DMS79 treated with DMSO at 0.1 percent for 48 hours (cell line): ENCODE measurements around the gene DMRTA2.

Experiments
- DNase-seq: peaks from one replicate; lab custom pipeline; 2025; lab: John Stamatoyannopoulos, UW

DMRTA2 gene

GRCh38 chr1:50422946-50423669, at the start of gene DMRTA2:
Gene DMRTA2 (minus strand): TSS chr1:50423443. CDS start chr1:50421536, 1,907 bp downstream.
- DNase-seq: peak; percentile 89

- no peak for DNase-seq
Measured at GRCh38 chr1:50471967-50472366, 48.7 kb upstream of the DMRTA2 start.

- no peak for DNase-seq
Measured at GRCh38 chr1:50462964-50463363, 39.7 kb upstream of the DMRTA2 start.

GRCh38 chr1:50458507-50458906, 35.3 kb upstream of the DMRTA2 start:
- DNase-seq: no peak

- no peak for DNase-seq
Measured at GRCh38 chr1:50454911-50455310, 31.7 kb upstream of the DMRTA2 start.

- no peak for DNase-seq
Measured at GRCh38 chr1:50453266-50453665, 30.0 kb upstream of the DMRTA2 start.

GRCh38 chr1:50452700-50453099, 29.5 kb upstream of the DMRTA2 start:
- no peak for DNase-seq

GRCh38 chr1:50450861-50451653, 27.8 kb upstream of the DMRTA2 start:
- no peak for DNase-seq

- no peak for DNase-seq
Measured at GRCh38 chr1:50447961-50448360, 24.7 kb upstream of the DMRTA2 start.

- DNase-seq: no peak
Measured at GRCh38 chr1:50441183-50441582, 17.9 kb upstream of the DMRTA2 start.

GRCh38 chr1:50438945-50439344, 15.7 kb upstream of the DMRTA2 start:
- no peak for DNase-seq

GRCh38 chr1:50436489-50436888, 13.2 kb upstream of the DMRTA2 start:
- DNase-seq: no peak

GRCh38 chr1:50430010-50430405, 6.8 kb upstream of the DMRTA2 start:
- no peak for DNase-seq

- no peak for DNase-seq
Measured at GRCh38 chr1:50427818-50428779, 4.9 kb upstream of the DMRTA2 start.

GRCh38 chr1:50427086-50427817, 4.0 kb upstream of the DMRTA2 start:
- no peak for DNase-seq

GRCh38 chr1:50426702-50427085, 3.5 kb upstream of the DMRTA2 start:
- no peak for DNase-seq

- no peak for DNase-seq
Measured at GRCh38 chr1:50426108-50426700, 3.0 kb upstream of the DMRTA2 start.

GRCh38 chr1:50425376-50426107, 2.3 kb upstream of the DMRTA2 start:
- no peak for DNase-seq

GRCh38 chr1:50424884-50425375, 1.7 kb upstream of the DMRTA2 start:
- no peak for DNase-seq
